Skin of body (tissue), 2 donors: ENCODE results near the gene CLIP2. TPM values are rescaled to one million over a fixed set of nuclear protein-coding genes. Genes with fewer than 3 reads are reported as not detected.
A peak's percentile ranks its signal among the peaks of the same experiment; 100 is the strongest.
"Not testable (repeated sequence)": the region's sequence is repeated elsewhere in the genome, so short reads cannot be mapped to it uniquely, and the experiment has no call there.

Experiments
- DNase-seq: peaks from one replicate; lab custom pipeline; 2025; lab: John Stamatoyannopoulos, UW
- total RNA-seq: library from RNA; depleted of rRNA; stranded (reverse); fragments of >200 nt; gene quantifications from one replicate; pipeline ENCODE4 v1.2.3, GENCODE V29; 2014

CLIP2 gene
- total RNA-seq, 1 donor from 2014 or later, result 19.3 TPM

GRCh38 chr7:74430961-74431466 is 141.8 kb downstream of the CLIP2 start:
- no peak for DNase-seq

DNA sequence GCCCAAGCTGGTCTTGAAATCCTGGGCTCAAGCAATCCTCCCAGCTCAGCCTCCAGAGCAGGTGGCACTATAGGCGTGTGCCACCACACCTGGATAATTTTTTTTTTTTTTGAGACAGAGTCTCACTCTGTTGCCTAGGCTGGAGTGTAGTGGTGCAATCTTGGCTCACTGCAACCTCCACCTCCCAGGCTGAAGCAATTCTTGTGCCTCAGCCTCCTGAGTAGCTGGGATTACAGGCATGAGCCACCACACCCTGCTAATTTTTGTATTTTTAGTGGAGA is 148.0 kb downstream of the CLIP2 start:
- DNase-seq, result not testable (repeated sequence)

- no peak for DNase-seq
Observed at GRCh38 chr7:74438327-74438726, 149.1 kb downstream of the CLIP2 start.

DNA sequence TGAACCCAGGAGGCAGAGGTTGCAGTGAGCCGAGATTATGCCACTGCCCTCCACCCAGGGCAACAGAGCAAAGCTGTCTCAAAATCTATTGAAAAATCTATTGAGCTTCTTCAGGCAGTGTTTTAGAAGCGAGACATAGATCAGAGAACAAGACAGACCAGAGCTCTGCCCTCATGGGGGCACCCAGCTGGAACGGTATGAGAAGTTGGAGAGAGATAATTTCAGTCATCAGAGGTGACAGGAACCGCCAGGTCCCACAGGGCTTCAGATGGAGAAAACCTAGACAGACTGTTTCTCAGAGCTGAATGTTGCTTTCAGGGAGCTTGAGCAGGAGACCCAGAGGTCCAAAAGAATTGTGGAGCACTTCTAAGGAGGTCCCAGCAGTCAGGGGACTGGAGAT is 150.3 kb downstream of the CLIP2 start:
- no peak for DNase-seq

DNA sequence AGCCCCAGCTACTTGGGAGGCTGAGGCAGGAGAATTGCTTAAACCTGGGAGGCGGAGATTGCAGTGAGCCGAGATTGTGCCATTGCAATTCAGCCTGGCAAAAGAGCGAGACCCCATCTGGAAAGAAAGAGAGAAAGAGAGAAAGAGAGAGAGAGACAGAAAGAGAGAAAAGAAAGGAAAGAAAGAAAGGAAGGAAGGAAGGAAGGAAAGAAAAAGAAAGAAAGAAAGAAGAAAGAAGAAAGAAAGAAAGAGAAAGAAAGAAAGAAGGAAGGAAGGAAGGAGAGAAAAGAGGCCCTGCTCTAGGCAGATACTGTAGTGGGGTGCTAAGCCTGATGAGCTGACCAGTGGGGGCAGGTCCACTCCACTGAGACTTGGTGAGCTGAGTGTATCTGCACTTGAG is 150.9 kb downstream of the CLIP2 start:
- DNase-seq, result not testable (repeated sequence)

- DNase-seq, result no peak
Observed at GRCh38 chr7:74441801-74442200, 152.6 kb downstream of the CLIP2 start.

- no peak for DNase-seq
Observed at GRCh38 chr7:74443543-74444247, 154.5 kb downstream of the CLIP2 start.

- no peak for DNase-seq
Observed at GRCh38 chr7:74449144-74449543, 159.9 kb downstream of the CLIP2 start.

GRCh38 chr7:74449809-74450397 is 160.7 kb downstream of the CLIP2 start:
- DNase-seq, result no peak

DNA sequence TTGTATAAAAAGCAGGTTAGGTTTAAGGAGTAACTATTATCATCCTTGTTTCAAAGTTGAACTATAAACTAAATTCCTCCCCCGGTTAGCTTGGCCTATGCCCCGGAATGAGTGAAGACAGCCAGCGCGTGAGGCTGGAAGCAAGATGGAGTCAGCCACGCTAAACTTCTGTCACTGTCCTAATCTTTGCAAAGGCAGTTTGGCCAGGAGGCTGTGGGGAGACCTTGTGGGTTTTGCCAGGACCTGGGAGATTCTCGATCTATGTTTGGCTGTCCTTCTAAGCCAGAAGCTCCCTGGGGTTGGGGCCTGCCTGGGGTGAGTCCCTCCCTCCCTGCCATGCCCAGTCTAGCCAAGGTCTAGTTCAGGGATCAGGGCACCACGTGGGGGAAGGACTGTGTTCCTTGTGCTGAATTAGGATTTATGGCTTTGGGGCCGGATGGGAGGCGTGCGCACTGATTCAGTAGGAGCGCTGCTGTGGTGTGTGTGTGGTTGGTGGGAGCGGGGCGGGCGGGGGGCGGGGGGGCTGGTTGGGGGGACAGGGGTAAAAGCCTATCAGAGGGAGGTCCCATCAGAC is 163.6 kb downstream of the CLIP2 start:
- peak; percentile 23 for DNase-seq

DNA sequence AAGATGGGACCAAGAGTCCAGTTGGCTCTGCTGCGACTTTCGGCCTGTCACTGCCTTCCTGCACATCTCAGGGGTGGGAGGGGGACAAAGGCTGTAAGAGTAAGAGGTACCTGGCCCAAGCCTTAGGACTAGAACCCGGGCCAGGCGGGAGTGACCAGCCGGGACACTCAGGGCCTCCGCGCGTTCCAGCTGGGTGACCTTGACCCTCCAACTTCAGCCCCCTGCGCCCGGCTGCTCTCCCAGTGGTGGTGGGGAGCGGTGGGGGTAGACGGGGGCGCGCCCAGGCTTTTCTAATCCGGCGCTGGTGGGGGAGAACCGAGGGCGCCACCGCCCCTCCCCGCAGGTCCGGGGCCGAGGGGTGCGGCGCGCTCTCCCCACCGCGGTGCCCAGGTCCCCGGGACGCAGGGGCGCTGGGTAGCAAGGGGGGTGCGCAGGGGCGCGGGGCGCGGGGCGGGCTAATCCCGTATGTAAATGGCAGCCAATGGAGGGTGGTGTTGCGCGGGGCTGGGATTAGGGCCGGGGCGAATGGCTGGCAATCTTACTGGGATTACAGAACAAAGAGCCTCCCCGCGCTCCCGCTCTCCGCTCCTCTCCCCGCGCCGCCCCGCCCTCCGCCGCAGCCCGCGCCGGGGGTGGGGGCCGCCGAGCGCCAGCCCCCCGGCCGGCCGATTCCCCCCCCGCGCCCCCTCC is 164.3 kb downstream of the CLIP2 start, which contains the start of gene GTF2IRD1:
GTF2IRD1 (plus strand) TSS at position 585 of the 690 bp plus-strand sequence. CDS start 54,175 bp downstream, outside the sequence.
- peak; percentile 24 for DNase-seq

- DNase-seq, result no peak
Observed at GRCh38 chr7:74454021-74454924, 165.1 kb downstream of the CLIP2 start.

DNA sequence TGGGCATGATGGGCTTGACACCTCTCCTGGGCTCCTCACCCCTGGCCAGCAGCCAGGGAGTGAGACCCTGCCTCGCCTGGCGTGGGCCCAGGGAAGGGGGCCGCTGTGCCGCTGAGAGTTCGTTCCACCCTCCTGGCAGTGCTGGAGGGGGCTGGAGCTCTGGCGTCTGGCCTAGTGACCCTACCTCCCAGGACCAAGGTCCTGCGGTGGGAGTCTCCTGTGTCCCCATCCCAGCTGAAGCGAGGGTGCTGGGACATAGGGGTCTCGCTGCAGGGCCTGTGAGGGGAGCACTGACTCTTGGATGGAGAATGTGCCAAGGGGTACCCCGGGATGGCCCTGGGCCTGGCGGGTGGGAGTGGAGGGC is 165.7 kb downstream of the CLIP2 start:
- no peak for DNase-seq

- no peak for DNase-seq
Observed at GRCh38 chr7:74455291-74455804, 166.1 kb downstream of the CLIP2 start.

Other genes starting within 250 kb of the CLIP2 start
- 6.4 TPM for gene LIMK1, start 205.6 kb upstream of the CLIP2 start, total RNA-seq
- gene EIF4H, start 115.1 kb upstream of the CLIP2 start, total RNA-seq, result 194 TPM
- 6.3 TPM for gene LAT2, start 79.4 kb upstream of the CLIP2 start, total RNA-seq
- 17.0 TPM for gene RFC2, start 35.0 kb upstream of the CLIP2 start, total RNA-seq
- gene GTF2IRD1, start 164.5 kb downstream of the CLIP2 start, total RNA-seq, result 18.1 TPM